Measurements from ENCODE around the gene LDLRAD1.

- TF ChIP-seq CTCF (conservative IDR thresholded peaks at IDR 0.05; ENCODE audit: low read depth, low read length) (no peak), EZH2 (IDR thresholded peaks at IDR 0.05; ENCODE audit: borderline replicate concordance, low read depth, low read length, poor library complexity, severe bottlenecking) (no peak)
Measured at GRCh38 chr1:54013393-54014008, 4.5 kb downstream of the LDLRAD1 start.

Data from A673 (cell line).